ENCODE measurements around the gene STON2. TPM values are rescaled to one million over a fixed set of nuclear protein-coding genes. Genes with fewer than 3 reads are reported as not detected.

STON2 gene
- total RNA-seq, 1 experiment from 2014 or later: 28.2 TPM

GRCh38 chr14:81408595-81408994 lies 8.5 kb upstream of the STON2 start:
- peak; percentile 24 for DNase-seq
- Mint-ChIP-seq H3K4me1 (ENCODE audit: low read depth, unreplicated experiment) (peaks cover 8% of the 10 kb centered on the region), H3K4me3 (ENCODE audit: low read depth, unreplicated experiment) (no peak overlapping the region), H3K36me3 (ENCODE audit: insufficient read depth, unreplicated experiment) (no peaks in the 10 kb centered on the region), H3K27ac (ENCODE audit: unreplicated experiment) (no peak overlapping the region), H3K27me3 (ENCODE audit: unreplicated experiment) (no peaks in the 10 kb centered on the region), H3K9me3 (ENCODE audit: low read depth, unreplicated experiment) (peaks cover 3% of the 10 kb centered on the region)
- intact Hi-C loops (cut with micrococcal nuclease; ENCODE audit: unreplicated experiment): no loop called here
- TF ChIP-seq CTCF (IDR thresholded peaks at IDR 0.05; ENCODE audit: unreplicated experiment): no peak
- no TSS peak for BruUV-seq (replicated peaks)
- CTCF ChIA-PET: no interaction called here

GRCh38 chr14:81406863-81407262 lies 6.7 kb upstream of the STON2 start:
- no peaks in the 10 kb centered on the region for H3K36me3 Mint-ChIP-seq (ENCODE audit: insufficient read depth, unreplicated experiment)
- peaks cover 16% of the 10 kb centered on the region for H3K4me1 Mint-ChIP-seq (ENCODE audit: low read depth, unreplicated experiment)
- no peaks in the 10 kb centered on the region for H3K27me3 Mint-ChIP-seq (ENCODE audit: unreplicated experiment)
- TF ChIP-seq CTCF (IDR thresholded peaks at IDR 0.05; ENCODE audit: unreplicated experiment): no peak
- H3K27ac Mint-ChIP-seq (ENCODE audit: unreplicated experiment): no peak overlapping the region
- H3K4me3 Mint-ChIP-seq (ENCODE audit: low read depth, unreplicated experiment): no peak overlapping the region
- CTCF ChIA-PET: no interaction called here
- H3K9me3 Mint-ChIP-seq (ENCODE audit: low read depth, unreplicated experiment): peaks cover 2% of the 10 kb centered on the region
- intact Hi-C loops (cut with micrococcal nuclease; ENCODE audit: unreplicated experiment): no loop called here
- DNase-seq: no peak
- no TSS peak for BruUV-seq (replicated peaks)

GRCh38 chr14:81402123-81402495 lies 2.0 kb upstream of the STON2 start:
- H3K4me3 Mint-ChIP-seq (ENCODE audit: low read depth, unreplicated experiment): no peak overlapping the region
- no peaks in the 10 kb centered on the region for H3K36me3 Mint-ChIP-seq (ENCODE audit: insufficient read depth, unreplicated experiment)
- CTCF ChIA-PET: interaction anchor here (0.6 kb wide), 1 partner anchor 53 kb away, joined by 3 read pairs; no protein-coding TSS in a partner anchor
- H3K27ac Mint-ChIP-seq (ENCODE audit: unreplicated experiment): peak overlapping the region; percentile 48
- no TSS peak for BruUV-seq (replicated peaks)
- DNase-seq: no peak
- H3K9me3 Mint-ChIP-seq (ENCODE audit: low read depth, unreplicated experiment): no peaks in the 10 kb centered on the region
- H3K4me1 Mint-ChIP-seq (ENCODE audit: low read depth, unreplicated experiment): peaks cover 29% of the 10 kb centered on the region
- intact Hi-C loops (cut with micrococcal nuclease; ENCODE audit: unreplicated experiment): no loop called here
- TF ChIP-seq CTCF (IDR thresholded peaks at IDR 0.05; ENCODE audit: unreplicated experiment): no peak
- H3K27me3 Mint-ChIP-seq (ENCODE audit: unreplicated experiment): no peaks in the 10 kb centered on the region

GRCh38 chr14:81401420-81402122 lies 1.4 kb upstream of the STON2 start:
- no TSS peak for BruUV-seq (replicated peaks)
- no peak for TF ChIP-seq CTCF (IDR thresholded peaks at IDR 0.05; ENCODE audit: unreplicated experiment)
- peaks cover 29% of the 10 kb centered on the region for H3K4me1 Mint-ChIP-seq (ENCODE audit: low read depth, unreplicated experiment)
- intact Hi-C loops (cut with micrococcal nuclease; ENCODE audit: unreplicated experiment): loop anchor here (2.0 kb wide), 2 partner anchors 35 to 79 kb away; no protein-coding TSS in a partner anchor
- H3K4me3 Mint-ChIP-seq (ENCODE audit: low read depth, unreplicated experiment): peak overlapping the region; percentile 0
- no peaks in the 10 kb centered on the region for H3K27me3 Mint-ChIP-seq (ENCODE audit: unreplicated experiment)
- DNase-seq: no peak
- no peaks in the 10 kb centered on the region for H3K36me3 Mint-ChIP-seq (ENCODE audit: insufficient read depth, unreplicated experiment)
- CTCF ChIA-PET: no interaction called here
- no peaks in the 10 kb centered on the region for H3K9me3 Mint-ChIP-seq (ENCODE audit: low read depth, unreplicated experiment)
- peak overlapping the region; percentile 48 for H3K27ac Mint-ChIP-seq (ENCODE audit: unreplicated experiment)

All from Calu3 (cell line).